GM18951 (cell line): ENCODE measurements around the gene NDUFS1.
"Not testable (repeated sequence)": the region's sequence is repeated elsewhere in the genome, so short reads cannot be mapped to it uniquely, and the experiment has no call there.

Experiments
- POLR2A ChIP-seq: IDR thresholded peaks from 4 replicates; pipeline ENCODE4 v1.6.1; 2011; ENCODE audit warnings: mild to moderate bottlenecking; ENCODE audit not compliant: insufficient read length, insufficient read depth; ENCODE audit errors: extremely low read depth
- in situ Hi-C: fragments of 300-500 bp; cut with MboI; formaldehyde crosslinking; loops from one replicate; pipeline ENCODE4 v1.12.0; 2022; ENCODE audit warnings: low sequenced_read_pairs, mixed read lengths, inconsistent platforms; ENCODE audit not compliant: unreplicated experiment

NDUFS1 gene

DNA sequence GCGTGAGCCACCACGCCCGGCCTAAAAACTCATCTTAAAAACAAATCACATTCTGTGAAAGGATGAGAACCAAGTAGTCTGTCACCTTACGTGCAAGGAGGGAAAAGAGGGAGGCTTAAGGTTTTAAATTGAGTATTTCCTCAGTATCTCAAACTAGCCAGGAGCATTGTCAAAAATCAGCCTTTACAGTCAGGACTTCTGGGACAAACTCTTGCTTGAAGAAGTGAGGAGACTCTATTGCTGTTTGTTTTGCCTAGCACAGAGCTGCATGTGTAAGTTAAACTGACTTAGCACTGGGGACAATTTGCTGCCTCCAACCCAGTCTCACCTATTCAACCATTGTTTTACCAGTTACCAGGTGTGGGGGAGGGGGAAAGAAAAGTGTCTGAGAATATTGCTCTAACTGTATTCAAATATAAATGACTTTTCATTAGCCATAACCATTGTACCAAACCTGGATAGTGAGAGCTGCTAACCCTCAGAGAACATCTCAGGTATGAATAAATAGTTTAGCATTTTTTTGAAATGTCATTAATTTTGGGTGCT lies 76.9 kb downstream of the NDUFS1 start:
- in situ Hi-C loops = no loop called here
- TF ChIP-seq POLR2A = no peak

DNA sequence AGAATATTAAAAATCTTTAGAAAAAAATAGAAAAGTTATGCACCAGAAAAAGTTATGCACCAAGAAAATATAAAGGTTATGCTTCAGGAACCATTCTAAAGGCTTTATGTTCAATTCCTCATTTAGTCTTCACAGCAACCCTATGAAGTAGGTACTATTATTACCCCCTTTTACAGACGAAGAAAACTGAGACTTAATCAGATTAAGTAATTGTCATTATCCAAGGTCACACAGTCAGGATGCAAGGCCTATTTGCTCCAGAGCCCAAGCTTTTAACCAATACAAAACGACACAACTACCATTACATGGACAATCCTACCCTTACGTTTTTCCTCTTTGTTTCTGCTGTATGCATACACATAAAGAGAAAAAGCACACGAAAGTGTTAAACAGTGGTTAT lies 78.3 kb downstream of the NDUFS1 start:
- in situ Hi-C loops = no loop called here
- no peak for TF ChIP-seq POLR2A

DNA sequence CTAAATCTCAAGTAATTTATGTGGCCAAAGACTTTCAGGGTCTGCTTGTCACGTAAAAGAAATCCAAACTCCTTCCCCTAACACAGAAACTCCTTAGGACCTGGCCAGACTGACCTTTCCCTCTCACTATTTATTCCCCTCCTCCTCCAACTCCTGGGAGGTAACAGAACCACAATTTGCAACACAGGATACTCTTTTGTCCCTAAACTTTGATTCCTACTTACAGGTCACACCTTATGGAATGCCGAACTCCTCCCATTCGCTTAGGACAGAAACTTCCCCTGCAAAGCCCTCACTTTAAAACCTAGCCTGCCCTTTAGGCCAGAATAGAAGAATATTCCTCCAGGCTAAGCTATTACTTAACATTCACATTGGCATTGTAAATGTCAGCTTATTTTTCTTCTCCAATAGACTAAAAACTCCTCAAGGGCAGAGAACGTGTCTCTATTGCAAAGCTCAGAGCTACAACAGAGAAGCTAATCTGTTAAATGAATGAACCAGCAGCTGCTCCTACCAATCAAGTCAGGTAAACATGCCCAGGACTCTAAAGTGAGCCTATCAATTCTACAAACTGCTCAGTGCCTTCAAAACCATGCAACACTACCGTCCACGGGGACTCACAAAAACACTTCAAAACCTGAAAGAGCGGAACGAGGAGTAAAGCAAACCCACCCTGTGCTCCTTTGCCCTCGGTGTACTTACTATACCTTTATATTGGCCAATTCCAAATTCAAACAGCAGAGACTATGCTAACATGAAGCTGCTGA lies 79.4 kb downstream of the NDUFS1 start:
- in situ Hi-C loops = no loop called here
- no peak for TF ChIP-seq POLR2A

DNA sequence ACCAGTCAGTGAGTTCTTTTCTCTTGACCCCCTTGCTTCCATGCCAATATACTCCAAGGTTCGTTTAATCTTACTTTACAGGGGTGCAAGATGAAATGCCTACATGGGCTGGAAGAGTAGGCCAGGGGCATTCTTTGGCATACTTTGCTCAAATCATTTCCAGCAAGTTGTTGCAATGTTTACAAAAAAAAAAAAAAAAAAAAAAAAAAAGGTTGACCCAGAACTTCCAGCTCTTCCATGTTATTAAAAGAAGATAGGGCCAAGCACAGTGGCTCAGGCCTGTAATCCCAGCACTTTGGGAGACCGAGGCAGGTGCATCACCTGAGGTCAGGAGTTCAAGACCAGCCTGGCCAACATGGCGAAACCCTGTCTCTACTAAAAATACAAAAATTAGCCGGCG lies 81.4 kb downstream of the NDUFS1 start:
- in situ Hi-C loops = not testable (repeated sequence)

DNA sequence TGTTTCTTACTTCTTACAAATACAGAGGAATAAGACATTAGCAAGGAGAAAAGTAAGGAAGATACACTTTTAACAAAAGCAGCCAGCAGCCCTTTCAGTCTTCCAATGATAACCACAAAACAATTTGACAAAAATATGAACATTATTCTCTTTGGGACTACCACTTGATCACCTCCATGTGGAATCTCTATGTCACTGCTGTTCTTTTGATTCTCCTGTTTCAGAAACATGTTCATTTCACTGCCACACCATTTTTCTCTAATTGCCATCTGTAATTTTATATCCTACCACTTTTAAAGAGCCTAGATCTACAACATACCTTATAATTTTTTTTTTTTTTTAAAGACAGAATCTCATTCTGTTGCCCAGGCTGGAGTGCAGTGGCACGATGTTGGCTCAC lies 84.1 kb downstream of the NDUFS1 start:
- no peak for TF ChIP-seq POLR2A
- in situ Hi-C loops = no loop called here

DNA sequence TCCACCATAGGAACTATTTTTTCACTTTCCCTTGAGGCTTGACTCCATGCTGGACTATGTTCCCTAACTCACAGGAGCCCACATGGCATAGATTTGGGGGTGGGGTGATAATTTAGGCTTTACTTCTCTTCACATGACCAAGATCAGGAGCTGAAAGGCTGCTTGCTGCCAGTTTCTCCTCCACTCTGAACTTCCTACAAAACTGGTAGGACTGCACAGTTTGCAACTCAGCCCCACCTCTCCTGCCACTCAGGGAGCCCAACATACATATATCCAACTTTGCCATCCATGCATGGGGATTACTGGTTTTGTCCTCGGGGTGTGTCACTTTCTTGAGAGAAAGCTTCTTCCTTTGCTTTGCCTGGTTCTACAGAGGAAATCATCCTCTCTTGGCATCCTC lies 87.4 kb downstream of the NDUFS1 start:
- no peak for TF ChIP-seq POLR2A

DNA sequence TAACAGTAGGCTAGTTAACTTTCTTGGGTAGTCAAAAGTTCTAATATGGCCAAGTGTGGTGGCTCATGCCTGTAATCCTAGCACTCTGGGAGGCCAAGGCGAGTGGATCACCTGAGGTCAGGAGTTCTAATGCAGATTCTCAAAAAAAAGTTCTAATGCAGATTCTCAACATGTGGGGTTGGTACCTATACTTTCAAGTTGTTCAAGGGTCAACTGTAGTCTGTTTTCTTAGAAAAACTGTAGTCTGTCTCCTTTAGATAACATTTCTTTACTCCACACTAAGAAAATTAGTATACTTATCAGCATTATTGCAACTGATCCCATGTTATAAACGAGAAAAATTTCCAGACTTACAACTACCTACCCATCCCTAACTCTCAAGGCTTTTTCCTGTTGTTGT lies 89.8 kb downstream of the NDUFS1 start:
- in situ Hi-C loops = no loop called here
- no peak for TF ChIP-seq POLR2A

More for the DNA sequence above, 87.4 kb downstream of the NDUFS1 start:
- in situ Hi-C loops = no loop called here

DNA sequence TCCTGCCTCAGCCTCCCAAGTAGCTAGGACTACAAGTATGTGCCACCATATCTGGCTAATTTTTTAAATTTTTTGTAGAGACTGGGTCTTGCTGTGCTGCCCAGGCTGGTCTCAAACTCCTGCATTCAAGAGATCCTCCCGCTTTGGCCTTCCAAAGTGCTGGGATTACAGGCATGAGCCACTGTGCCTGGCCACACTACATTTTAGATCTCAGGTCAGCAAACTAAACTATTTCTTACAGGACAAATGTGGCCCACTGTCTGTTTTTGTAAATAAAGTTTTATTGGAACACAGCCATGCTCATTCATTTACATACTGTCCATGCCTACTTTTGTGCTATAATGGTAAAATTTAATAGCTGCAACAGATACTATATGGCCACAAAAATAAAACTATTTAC lies 91.0 kb downstream of the NDUFS1 start:
- in situ Hi-C loops = no loop called here
- no peak for TF ChIP-seq POLR2A
